Measurements from ENCODE around the gene RRP8. TPM values are rescaled to one million over a fixed set of nuclear protein-coding genes. Genes with fewer than 3 reads are reported as not detected.

The RRP8 gene
- total RNA-seq, 4 donors from 2014 or later = 10.9 to 23.5 (median 15.7) TPM

DNA sequence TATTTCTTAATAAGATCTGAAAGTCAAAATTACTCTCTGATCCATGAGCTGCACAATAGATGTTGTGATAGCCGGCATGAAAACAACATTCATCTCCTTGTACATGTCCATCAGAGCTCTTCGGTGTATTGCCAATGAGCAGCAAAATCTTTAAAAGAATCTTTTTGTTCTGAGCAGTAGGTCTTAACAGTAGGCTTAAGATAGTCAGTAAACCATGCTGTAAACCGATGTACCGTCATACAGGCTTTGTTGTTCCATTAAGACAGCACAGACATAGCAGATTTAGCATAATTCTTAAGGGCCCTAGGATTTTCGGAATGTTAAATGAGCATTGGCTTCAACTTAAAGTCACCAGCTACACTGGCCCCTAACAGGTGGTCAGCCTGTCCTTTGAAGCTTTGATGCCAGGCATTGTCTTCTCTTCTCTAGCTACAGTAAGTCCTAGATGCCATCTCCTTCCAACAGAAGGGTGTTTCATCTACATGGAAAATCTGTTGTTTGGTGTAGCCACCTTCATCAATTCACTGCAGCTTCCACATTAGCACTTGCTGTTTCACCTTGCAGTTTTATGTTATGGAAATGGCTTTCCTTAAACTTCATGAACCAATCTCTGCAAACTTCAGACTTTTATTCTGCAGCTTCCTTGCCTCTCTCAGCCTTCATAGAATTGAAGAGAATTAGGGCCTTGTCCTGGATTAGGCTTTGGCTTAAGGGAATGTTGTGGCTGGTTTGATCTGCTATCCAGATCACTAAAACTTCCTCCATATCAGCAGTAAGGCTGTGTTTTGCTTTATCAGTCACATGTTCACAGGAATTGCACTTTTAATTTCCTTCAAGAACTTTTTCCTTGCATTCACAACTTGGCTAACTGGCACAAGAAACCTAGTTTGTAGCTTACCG, 28.4 kb downstream of the RRP8 start:
- TF ChIP-seq POLR2A (IDR thresholded peaks at IDR 0.05) = no peak
- TF ChIP-seq, protein P1, sequence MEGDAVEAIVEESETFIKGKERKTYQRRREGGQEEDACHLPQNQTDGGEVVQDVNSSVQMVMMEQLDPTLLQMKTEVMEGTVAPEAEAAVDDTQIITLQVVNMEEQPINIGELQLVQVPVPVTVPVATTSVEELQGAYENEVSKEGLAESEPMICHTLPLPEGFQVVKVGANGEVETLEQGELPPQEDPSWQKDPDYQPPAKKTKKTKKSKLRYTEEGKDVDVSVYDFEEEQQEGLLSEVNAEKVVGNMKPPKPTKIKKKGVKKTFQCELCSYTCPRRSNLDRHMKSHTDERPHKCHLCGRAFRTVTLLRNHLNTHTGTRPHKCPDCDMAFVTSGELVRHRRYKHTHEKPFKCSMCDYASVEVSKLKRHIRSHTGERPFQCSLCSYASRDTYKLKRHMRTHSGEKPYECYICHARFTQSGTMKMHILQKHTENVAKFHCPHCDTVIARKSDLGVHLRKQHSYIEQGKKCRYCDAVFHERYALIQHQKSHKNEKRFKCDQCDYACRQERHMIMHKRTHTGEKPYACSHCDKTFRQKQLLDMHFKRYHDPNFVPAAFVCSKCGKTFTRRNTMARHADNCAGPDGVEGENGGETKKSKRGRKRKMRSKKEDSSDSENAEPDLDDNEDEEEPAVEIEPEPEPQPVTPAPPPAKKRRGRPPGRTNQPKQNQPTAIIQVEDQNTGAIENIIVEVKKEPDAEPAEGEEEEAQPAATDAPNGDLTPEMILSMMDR (IDR thresholded peaks at IDR 0.05) = no peak
- intact Hi-C loops (cut with DNase I) = no loop called here
- Histone ChIP-seq H3K4me3 (no peak overlapping the region), H3K27ac (no peak overlapping the region), H3K9me3 (no peaks in the 10 kb centered on the region), H3K36me3 (peaks cover 0 to 17% (median 0%) of the 10 kb centered on the region in 3 donors), H3K4me1 (peaks cover 4 to 33% (median 7%) of the 10 kb centered on the region in 3 donors), H3K27me3 (no peaks in the 10 kb centered on the region)
- no peak for DNase-seq
- 85 to 86% methylated on average over 6 of the region's 6 CpGs for WGBS, 2 donors

DNA sequence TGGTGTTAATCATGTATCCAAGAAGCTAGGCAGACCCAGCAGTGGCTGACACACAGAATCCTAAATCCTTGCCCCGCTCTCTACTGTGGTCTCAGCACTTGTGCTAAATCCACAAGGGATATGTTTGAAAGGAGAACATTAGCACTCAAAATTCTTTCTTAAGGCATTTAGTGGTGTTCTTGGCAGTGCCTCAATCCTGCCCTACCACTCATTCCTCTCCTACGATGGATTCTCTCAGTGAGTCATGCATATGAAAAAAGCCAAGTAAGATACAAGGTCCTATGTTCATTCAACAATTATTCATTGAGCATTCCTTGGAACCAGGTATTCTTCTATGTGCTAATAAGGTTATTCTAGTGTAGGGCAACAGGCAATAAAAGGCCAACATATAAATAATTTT, 31.2 kb downstream of the RRP8 start:
- WGBS, 2 donors = 50 to 68% methylated on average over 2 of the region's 2 CpGs
- peaks cover 4 to 37% (median 10%) of the 10 kb centered on the region in 3 donors for H3K4me1 ChIP-seq
- intact Hi-C loops (cut with DNase I) = no loop called here
- H3K4me3 ChIP-seq = no peak overlapping the region
- peaks cover 0 to 19% (median 0%) of the 10 kb centered on the region in 3 donors for H3K36me3 ChIP-seq
- no peak overlapping the region for H3K27ac ChIP-seq
- no peak for DNase-seq
- no peaks in the 10 kb centered on the region for H3K27me3 ChIP-seq
- H3K9me3 ChIP-seq = no peaks in the 10 kb centered on the region
- TF ChIP-seq, protein P1 (IDR thresholded peaks at IDR 0.05) = no peak
- no peak for TF ChIP-seq POLR2A (IDR thresholded peaks at IDR 0.05)

DNA sequence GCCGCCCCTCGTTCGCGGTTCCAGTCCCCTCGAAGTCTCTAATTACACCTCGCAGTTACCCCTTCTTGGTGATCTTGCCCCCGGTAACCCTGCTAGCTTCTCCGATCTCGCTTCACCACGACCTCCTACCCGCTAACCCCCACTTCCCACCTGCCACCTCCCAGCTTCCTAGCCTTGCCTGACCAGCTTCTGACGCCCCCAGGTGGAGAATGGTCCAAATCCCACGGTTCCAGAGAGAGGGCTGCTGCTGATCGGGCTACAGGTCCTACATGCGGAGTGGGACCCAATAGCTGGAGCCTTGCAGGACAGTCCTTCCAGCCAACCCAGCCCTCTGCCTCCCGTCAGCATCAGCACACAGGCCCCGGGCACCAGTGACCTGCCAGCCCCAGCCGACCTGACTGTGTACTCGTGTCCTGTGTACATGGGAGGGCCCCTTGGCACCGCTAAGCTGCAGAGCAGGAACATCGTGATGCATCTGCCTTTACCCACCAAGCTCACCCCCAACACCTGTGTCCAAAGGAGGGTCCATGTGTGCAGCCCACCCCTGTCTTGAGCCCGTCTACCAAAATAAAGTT, 31.9 kb downstream of the RRP8 start:
- Histone ChIP-seq H3K4me1 (peaks cover 0 to 30% (median 6%) of the 10 kb centered on the region in 3 donors), H3K27ac (no peak overlapping the region), H3K9me3 (no peaks in the 10 kb centered on the region), H3K36me3 (peaks cover 0 to 26% (median 0%) of the 10 kb centered on the region in 3 donors), H3K4me3 (no peak overlapping the region), H3K27me3 (no peaks in the 10 kb centered on the region)
- no peak for DNase-seq
- 73 to 82% methylated on average over 15 to 21 of the region's 22 CpGs for WGBS, 2 donors
- TF ChIP-seq POLR2A (IDR thresholded peaks at IDR 0.05) = no peak
- TF ChIP-seq, protein P1 (IDR thresholded peaks at IDR 0.05) = no peak
- intact Hi-C loops (cut with DNase I) = no loop called here

DNA sequence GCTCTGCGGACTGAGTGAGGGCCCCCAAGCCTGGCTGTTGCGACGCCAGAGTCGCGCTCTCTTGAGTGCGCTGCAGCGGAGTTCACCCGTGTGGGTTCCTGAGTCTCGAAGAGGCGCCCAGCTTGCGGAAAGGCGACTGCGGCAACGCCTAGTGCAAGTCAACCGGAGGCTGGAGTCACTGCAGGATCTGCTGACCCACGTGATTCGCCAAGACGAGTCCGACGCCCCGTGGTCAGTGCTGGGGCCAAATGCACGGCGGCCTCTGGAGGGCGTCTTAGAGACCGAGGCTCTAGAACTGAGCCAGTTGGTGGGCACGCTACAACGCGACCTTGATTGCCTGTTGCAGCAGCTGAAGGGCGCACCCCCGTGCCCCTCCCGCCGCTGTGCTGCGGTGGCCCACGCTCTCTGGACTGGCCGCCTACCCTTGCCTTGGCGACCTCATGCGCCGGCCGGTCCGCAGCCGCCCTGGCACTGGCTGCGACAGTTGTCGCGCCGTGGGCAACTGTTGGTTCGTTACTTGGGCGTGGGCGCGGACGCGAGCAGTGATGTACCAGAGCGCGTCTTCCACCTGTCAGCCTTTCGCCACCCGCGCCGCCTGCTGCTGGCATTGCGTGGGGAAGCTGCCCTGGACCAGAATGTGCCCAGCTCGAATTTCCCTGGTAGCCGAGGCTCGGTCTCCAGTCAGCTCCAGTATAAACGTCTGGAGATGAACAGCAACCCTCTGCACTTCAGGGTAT, 32.6 kb downstream of the RRP8 start:
- Histone ChIP-seq H3K9me3 (no peaks in the 10 kb centered on the region), H3K4me3 (no peak overlapping the region), H3K36me3 (peaks cover 0 to 26% (median 0%) of the 10 kb centered on the region in 3 donors), H3K27ac (no peak overlapping the region), H3K27me3 (no peaks in the 10 kb centered on the region), H3K4me1 (peaks cover 0 to 23% (median 4%) of the 10 kb centered on the region in 3 donors)
- intact Hi-C loops (cut with DNase I) = no loop called here
- DNase-seq = no peak
- 73 to 82% methylated on average over 15 to 25 of the region's 62 CpGs for WGBS, 2 donors
- TF ChIP-seq, protein P1 (IDR thresholded peaks at IDR 0.05) = no peak
- no peak for TF ChIP-seq POLR2A (IDR thresholded peaks at IDR 0.05)
